Uterus (tissue), 4 donors: Measurements from ENCODE around the gene CDC42SE2. TPM values are rescaled to one million over a fixed set of nuclear protein-coding genes. Genes with fewer than 3 reads are reported as not detected.

Experiments used
- DNase-seq, 2 donors: peaks; one replicate each; pipeline ENCODE4 v3.0.0-alpha.2; 2019 to 2020
- H3K27ac ChIP-seq, 2 donors: fragments of 200-600 bp; sonication (generic); 1 replicate in 1 of 2; 2 replicates in 1 of 2; pipeline ENCODE4 v1.5.1; 2016 to 2018
- H3K27me3 ChIP-seq, 2 donors: fragments of 200-600 bp; sonication (generic); one replicate each; pipeline ENCODE4 v1.5.1; 2018 to 2019; ENCODE audit warnings: control low read depth in 1 of 2
- H3K36me3 ChIP-seq, 2 donors: fragments of 200-600 bp; sonication (generic); one replicate each; pipeline ENCODE4 v1.5.1; 2019; ENCODE audit warnings: control low read depth in 1 of 2
- H3K4me1 ChIP-seq, 2 donors: fragments of 200-600 bp; sonication (generic); one replicate each; pipeline ENCODE4 v1.5.1; 2018 to 2019; ENCODE audit warnings: control low read depth in 1 of 2
- H3K4me3 ChIP-seq, 2 donors: fragments of 200-600 bp; sonication (generic); 1 replicate in 1 of 2; 2 replicates in 1 of 2; pipeline ENCODE4 v1.5.1; 2018 to 2019; ENCODE audit warnings: mild to moderate bottlenecking in 1 of 2
- H3K9me3 ChIP-seq, 2 donors: fragments of 200-600 bp; sonication (generic); one replicate each; pipeline ENCODE4 v1.5.1; 2019; ENCODE audit warnings: control low read depth in 1 of 2
- CTCF ChIP-seq, 4 experiments: fragments of 200-600 bp in 2 of 4; fragments of 450-650 bp in 2 of 4; sonication (generic) in 2 of 4; IDR thresholded peaks; one replicate each; pipeline ENCODE4 v1.5.1; 2016 to 2019; ENCODE audit warnings: antibody characterized with exemption in 4 of 4, mild to moderate bottlenecking in 2 of 4, moderate library complexity in 1 of 4
- POLR2A ChIP-seq, 2 donors: fragments of 450-650 bp; IDR thresholded peaks; one replicate each; pipeline ENCODE4 v1.6.1; 2016; ENCODE audit warnings: antibody characterized with exemption in 2 of 2, mild to moderate bottlenecking in 1 of 2, moderate library complexity in 1 of 2
- intact Hi-C: fragments of 100-400 bp; cut with DNase I; formaldehyde crosslinking; loops from one replicate; pipeline ENCODE4 v1.15.1; 2023; ENCODE audit warnings: low total_unique reads
- total RNA-seq, 4 donors: library from RNA; depleted of rRNA in 3 of 4; stranded (reverse); fragments of >200 nt in 3 of 4; gene quantifications; one replicate each; pipeline versions ENCODE4 v1.1.0 to v1.2.4, GENCODE V29; 2014 to 2023
- donor health status: DM: yes; HTN: yes; CAD: no.

Gene CDC42SE2
- total RNA-seq, 4 donors from 2014 or later: 4.6 to 62.8 (median 21.9) TPM

DNA sequence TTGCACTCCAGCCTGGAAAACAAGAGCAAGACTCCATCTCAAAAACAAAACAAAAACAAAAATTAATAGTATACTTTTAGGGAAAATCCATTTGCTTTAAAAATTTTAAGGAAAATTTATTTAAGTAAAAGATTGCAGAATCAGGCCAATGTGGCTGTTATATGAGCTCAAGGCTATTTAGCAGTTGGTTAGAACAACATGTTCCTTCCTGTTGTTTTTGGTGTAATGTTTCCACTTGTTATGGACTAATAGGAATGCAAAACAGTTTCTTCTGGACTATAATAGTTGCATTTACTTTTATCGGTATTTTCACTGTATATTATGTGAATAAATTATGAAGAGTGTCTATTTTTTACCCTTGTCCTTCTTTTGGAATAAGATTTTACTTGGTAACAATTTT, 3.0 kb upstream of the CDC42SE2 start:
- intact Hi-C loops: no loop called here
- H3K27ac ChIP-seq: no peak overlapping the region
- no peaks in the 10 kb centered on the region for H3K27me3 ChIP-seq
- no peak overlapping the region for H3K4me3 ChIP-seq
- H3K9me3 ChIP-seq: no peaks in the 10 kb centered on the region
- DNase-seq: no peak
- H3K4me1 ChIP-seq: peaks cover 0 to 6% of the 10 kb centered on the region in 2 donors
- no peak for TF ChIP-seq POLR2A (IDR thresholded peaks at IDR 0.05)
- TF ChIP-seq CTCF (IDR thresholded peaks at IDR 0.05): no peak
- no peaks in the 10 kb centered on the region for H3K36me3 ChIP-seq

DNA sequence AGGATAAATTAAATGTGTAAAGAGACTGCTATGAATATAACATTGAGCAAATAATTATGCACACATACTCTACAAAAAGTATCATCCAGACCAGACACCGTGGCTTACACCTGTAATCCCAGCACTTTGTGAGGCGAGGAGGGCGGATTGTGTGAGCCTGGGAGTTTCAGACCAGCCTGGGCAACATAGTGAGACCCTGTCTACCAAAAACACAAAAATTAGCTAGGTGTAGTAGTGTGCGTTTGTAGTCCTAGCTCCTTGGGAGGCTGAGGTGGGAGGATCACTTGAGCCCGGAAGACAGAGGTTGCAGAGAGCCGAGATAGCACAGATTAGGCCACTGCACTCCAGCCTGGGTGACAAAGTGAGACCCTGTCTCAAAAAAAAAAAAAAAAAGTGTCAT, 2.4 kb upstream of the CDC42SE2 start:
- no peak for DNase-seq
- no peaks in the 10 kb centered on the region for H3K36me3 ChIP-seq
- TF ChIP-seq CTCF (IDR thresholded peaks at IDR 0.05) (no peak), POLR2A (IDR thresholded peaks at IDR 0.05) (no peak)
- no peaks in the 10 kb centered on the region for H3K27me3 ChIP-seq
- H3K4me1 ChIP-seq: peaks cover 0 to 6% of the 10 kb centered on the region in 2 donors
- H3K4me3 ChIP-seq: no peak overlapping the region
- intact Hi-C loops: no loop called here
- no peaks in the 10 kb centered on the region for H3K9me3 ChIP-seq
- no peak overlapping the region for H3K27ac ChIP-seq

GRCh38 chr5:131262953-131263541, 806 bp upstream of the CDC42SE2 start:
- Histone ChIP-seq H3K4me3 (peak overlapping the region; percentile 62 to 81), H3K27ac (peak overlapping the region; percentile 87), H3K4me1 (peaks cover 0 to 6% of the 10 kb centered on the region in 2 donors), H3K36me3 (no peaks in the 10 kb centered on the region), H3K27me3 (no peaks in the 10 kb centered on the region), H3K9me3 (no peaks in the 10 kb centered on the region)
- no peak for DNase-seq
- intact Hi-C loops: no loop called here
- TF ChIP-seq CTCF (IDR thresholded peaks at IDR 0.05): no peak
- no peak for TF ChIP-seq POLR2A (IDR thresholded peaks at IDR 0.05)

DNA sequence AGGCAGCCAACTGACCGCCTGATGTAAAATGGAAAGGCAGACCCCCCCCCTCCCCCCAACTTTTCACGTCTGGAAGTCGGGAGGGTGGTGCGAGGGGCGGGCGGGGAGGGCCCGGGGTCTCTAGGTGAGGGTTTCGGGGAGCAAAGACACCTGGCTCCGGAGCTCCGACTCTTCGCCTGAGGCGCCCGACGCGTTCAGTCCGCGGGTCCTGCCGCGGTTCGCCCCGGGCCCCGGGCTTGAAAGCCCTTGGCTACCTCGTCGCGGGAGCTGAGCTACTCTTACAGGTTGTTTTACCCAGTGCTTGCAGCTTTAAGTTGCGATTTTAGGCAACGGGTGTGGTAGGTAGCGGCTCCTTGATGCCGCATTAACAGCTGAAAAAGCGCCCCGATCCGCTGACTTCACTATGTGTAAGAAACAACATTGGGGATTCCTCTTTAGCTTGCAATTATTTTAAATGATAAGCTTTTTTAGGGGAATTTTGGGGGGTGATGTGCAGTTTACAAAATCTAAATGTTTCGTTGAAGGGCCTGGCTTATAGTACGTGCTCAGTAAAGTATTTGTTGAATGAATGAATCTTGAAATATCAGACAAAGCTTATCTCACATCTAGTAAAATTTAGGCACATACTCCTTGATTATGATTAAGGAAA, 722 bp downstream of the CDC42SE2 start:
- H3K27me3 ChIP-seq: no peaks in the 10 kb centered on the region
- peak overlapping the region; percentile 62 to 81 for H3K4me3 ChIP-seq
- H3K4me1 ChIP-seq: peaks cover 0 to 6% of the 10 kb centered on the region in 2 donors
- intact Hi-C loops: no loop called here
- peak; percentile 20 to 31 for DNase-seq
- peak overlapping the region; percentile 87 for H3K27ac ChIP-seq
- H3K36me3 ChIP-seq: no peaks in the 10 kb centered on the region
- no peaks in the 10 kb centered on the region for H3K9me3 ChIP-seq
- no peak for TF ChIP-seq POLR2A (IDR thresholded peaks at IDR 0.05)
- no peak for TF ChIP-seq CTCF (IDR thresholded peaks at IDR 0.05)

GRCh38 chr5:131265311-131265803, 1.5 kb downstream of the CDC42SE2 start:
- intact Hi-C loops: no loop called here
- Histone ChIP-seq H3K36me3 (no peaks in the 10 kb centered on the region), H3K9me3 (no peaks in the 10 kb centered on the region), H3K4me3 (peak overlapping the region in 1 of 2 donors; percentile 81), H3K27me3 (no peaks in the 10 kb centered on the region), H3K4me1 (peaks cover 0 to 6% of the 10 kb centered on the region in 2 donors), H3K27ac (peak overlapping the region in 1 of 2 donors; percentile 87)
- TF ChIP-seq POLR2A (IDR thresholded peaks at IDR 0.05) (no peak), CTCF (IDR thresholded peaks at IDR 0.05) (peak in 1 of 4 experiments; percentile 5)
- no peak for DNase-seq
